WTC11 (cell line): ENCODE measurements around the gene CCDC57. TPM values are rescaled to one million over a fixed set of nuclear protein-coding genes. Genes with fewer than 3 reads are reported as not detected.
"Not testable (repeated sequence)": the region's sequence is repeated elsewhere in the genome, so short reads cannot be mapped to it uniquely, and the experiment has no call there.

Source experiments
- ATAC-seq: fragments of 200-7000 bp; cut with Tn5 transposase; 2 replicates; pipeline ENCODE4 v1.10.0; 2021; ENCODE audit warnings: mild to moderate bottlenecking, moderate library complexity
- CTCF ChIA-PET: fragments of 300-600 bp; sonication (Branson Sonifier 250); formaldehyde crosslinking; loops from one replicate; lab custom pipeline; 2021; ENCODE audit warnings: antibody characterized with exemption; lab: Charles Lee
- POLR2A ChIA-PET: fragments of 350-600 bp; sonication (Branson Sonifier 250); formaldehyde crosslinking; loops from one replicate; lab custom pipeline; 2021; ENCODE audit warnings: antibody characterized with exemption; lab: Charles Lee
- DNase-seq: peaks from one replicate; pipeline ENCODE4 v3.0.0; 2021; ENCODE audit warnings: low spot score
- H3K27ac Mint-ChIP-seq: 2 replicates; pipeline ENCODE4 v1.8.0; 2021; ENCODE audit warnings: mixed read lengths
- H3K27me3 Mint-ChIP-seq: 2 replicates; pipeline ENCODE4 v1.8.0; 2021; ENCODE audit warnings: low read depth, mild to moderate bottlenecking, moderate library complexity, mixed read lengths
- H3K36me3 Mint-ChIP-seq: 2 replicates; pipeline ENCODE4 v1.8.0; 2021; ENCODE audit warnings: mixed read lengths
- H3K4me1 Mint-ChIP-seq: 2 replicates; pipeline ENCODE4 v1.8.0; 2022; ENCODE audit warnings: mixed read lengths
- H3K4me3 Mint-ChIP-seq: 2 replicates; pipeline ENCODE4 v1.8.0; 2021; ENCODE audit warnings: mild to moderate bottlenecking, moderate library complexity, mixed read lengths
- H3K9me3 Mint-ChIP-seq: 2 replicates; pipeline ENCODE4 v1.8.0; 2021; ENCODE audit warnings: mixed read lengths
- ATF6 ChIP-seq: sonication (generic); formaldehyde crosslinking; IDR thresholded peaks from 2 replicates; pipeline ENCODE4 v1.8.1; 2023; ENCODE audit warnings: mild to moderate bottlenecking, missing genetic modification reagents
- GABPB1 ChIP-seq: sonication (generic); formaldehyde crosslinking; IDR thresholded peaks from 2 replicates; pipeline ENCODE4 v1.8.1; 2023; ENCODE audit warnings: mild to moderate bottlenecking, missing genetic modification reagents
- NFYB ChIP-seq: sonication (generic); formaldehyde crosslinking; conservative IDR thresholded peaks from 2 replicates; pipeline ENCODE4 v1.8.0; 2022; ENCODE audit warnings: low read depth, missing genetic modification reagents
- NR2C2 ChIP-seq: sonication (generic); formaldehyde crosslinking; IDR thresholded peaks from 2 replicates; pipeline ENCODE4 v1.8.0; 2022; ENCODE audit warnings: mild to moderate bottlenecking, missing genetic modification reagents
- USF1 ChIP-seq: sonication (generic); formaldehyde crosslinking; IDR thresholded peaks from 2 replicates; pipeline ENCODE4 v1.8.0; 2022; ENCODE audit warnings: mild to moderate bottlenecking, missing genetic modification reagents
- ZNF121 ChIP-seq: sonication (generic); formaldehyde crosslinking; IDR thresholded peaks from 2 replicates; pipeline ENCODE4 v1.8.0; 2023; ENCODE audit warnings: missing genetic modification reagents
- ZNF138 ChIP-seq: sonication (generic); formaldehyde crosslinking; conservative IDR thresholded peaks from 2 replicates; pipeline ENCODE4 v1.8.1; 2022; ENCODE audit warnings: mild to moderate bottlenecking, moderate library complexity, missing genetic modification reagents
- ZNF219 ChIP-seq: sonication (generic); formaldehyde crosslinking; IDR thresholded peaks from 2 replicates; pipeline ENCODE4 v1.8.0; 2023; ENCODE audit warnings: missing genetic modification reagents, mild to moderate bottlenecking, borderline replicate concordance
- ZNF232 ChIP-seq: sonication (generic); formaldehyde crosslinking; IDR thresholded peaks from 2 replicates; pipeline ENCODE4 v1.8.0; 2022; ENCODE audit warnings: mild to moderate bottlenecking, missing genetic modification reagents
- ZNF263 ChIP-seq: sonication (generic); formaldehyde crosslinking; IDR thresholded peaks from 2 replicates; pipeline ENCODE4 v1.8.1; 2022; ENCODE audit warnings: low read depth, mild to moderate bottlenecking, moderate library complexity, missing genetic modification reagents
- ZNF423 ChIP-seq: fragments of 250-450 bp; sonication (Bioruptor Pico); IDR thresholded peaks from 2 replicates; pipeline ENCODE4 v2.1.2; 2022; ENCODE audit warnings: mild to moderate bottlenecking, moderate library complexity
- total RNA-seq: library from RNA; stranded (reverse); gene quantifications from 3 replicates; pipeline ENCODE4 v1.2.3, GENCODE V29; 2021
- TF ChIP-seq, protein P1 (sequence below): sonication (generic); formaldehyde crosslinking; IDR thresholded peaks from 2 replicates; pipeline ENCODE4 v1.8.1; 2023; ENCODE audit warnings: mild to moderate bottlenecking, missing genetic modification reagents, moderate library complexity
- TF ChIP-seq, protein P2 (sequence below): fragments of 200-600 bp; IDR thresholded peaks from 2 replicates; pipeline ENCODE4 v1.8.0; 2022; ENCODE audit warnings: antibody characterized with exemption
- TF ChIP-seq, protein P3 (sequence below): sonication (generic); formaldehyde crosslinking; IDR thresholded peaks from 2 replicates; pipeline ENCODE4 v1.8.1; 2023; ENCODE audit warnings: mild to moderate bottlenecking, moderate library complexity, missing genetic modification reagents

The CCDC57 gene
- total RNA-seq, 1 experiment from 2014 or later: 20.0 TPM

- ChIA-PET CTCF (interaction anchor here (0.6 to 1.5 kb wide), 3 partner anchors 8 to 87 kb away, joined by 3 to 4 read pairs (median 4); no protein-coding TSS in a partner anchor), POLR2A (interaction anchor here (0.6 to 1.5 kb wide), 2 partner anchors 171 to 381 kb away, joined by 3 read pairs; partner anchors contain the start of gene MCRIP1)
- peaks cover 24% of the 10 kb centered on the region for H3K27me3 Mint-ChIP-seq
- H3K27ac Mint-ChIP-seq: no peak overlapping the region
- H3K4me3 Mint-ChIP-seq: peak overlapping the region; percentile 53
- DNase-seq: no peak
- H3K9me3 Mint-ChIP-seq: no peaks in the 10 kb centered on the region; the same call in 1 of the 2 replicates
- TF ChIP-seq NR2C2 (CRISPR knock-in tag) (no peak), ZNF121 (CRISPR knock-in tag) (0 out of 2 replicates have a peak, but pooled peaks have one; percentile 4), ZNF232 (CRISPR knock-in tag) (no peak), ZNF219 (CRISPR knock-in tag) (no peak)
- no peak for ATAC-seq
- H3K36me3 Mint-ChIP-seq: no peaks in the 10 kb centered on the region
- H3K4me1 Mint-ChIP-seq: peaks cover 5% of the 10 kb centered on the region; the same call in 1 of the 2 replicates
These were observed 1.5 kb upstream of the CCDC57 start for GRCh38 chr17:82214012-82214628.

GRCh38 chr17:82213251-82214011, 789 bp upstream of the CCDC57 start:
- Mint-ChIP-seq H3K4me1 (peaks cover 5% of the 10 kb centered on the region; the same call in 1 of the 2 replicates), H3K4me3 (peak overlapping the region; percentile 70), H3K36me3 (no peaks in the 10 kb centered on the region), H3K9me3 (no peaks in the 10 kb centered on the region; the same call in 1 of the 2 replicates), H3K27me3 (peaks cover 24% of the 10 kb centered on the region), H3K27ac (no peak overlapping the region)
- DNase-seq: no peak
- peak; percentile 52 for ATAC-seq
- CTCF ChIA-PET: interaction anchor here (0.6 to 2.0 kb wide), 6 partner anchors 7 to 183 kb away, joined by 3 to 7 read pairs (median 4); no protein-coding TSS in a partner anchor
- TF ChIP-seq ATF6 (CRISPR knock-in tag) (no peak), NFYB (CRISPR knock-in tag) (0 out of 2 replicates have a peak, but pooled peaks have one; percentile 0), USF1 (peak; percentile 84), ZNF138 (no peak), ZNF121 (CRISPR knock-in tag) (peak; percentile 88)
- TF ChIP-seq, protein P1, sequence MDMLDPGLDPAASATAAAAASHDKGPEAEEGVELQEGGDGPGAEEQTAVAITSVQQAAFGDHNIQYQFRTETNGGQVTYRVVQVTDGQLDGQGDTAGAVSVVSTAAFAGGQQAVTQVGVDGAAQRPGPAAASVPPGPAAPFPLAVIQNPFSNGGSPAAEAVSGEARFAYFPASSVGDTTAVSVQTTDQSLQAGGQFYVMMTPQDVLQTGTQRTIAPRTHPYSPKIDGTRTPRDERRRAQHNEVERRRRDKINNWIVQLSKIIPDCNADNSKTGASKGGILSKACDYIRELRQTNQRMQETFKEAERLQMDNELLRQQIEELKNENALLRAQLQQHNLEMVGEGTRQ (CRISPR knock-in tag): peak; percentile 82
- TF ChIP-seq, all 79 proteins: peak for 4
- POLR2A ChIA-PET: interaction anchor here (0.6 to 1.5 kb wide), 2 partner anchors 171 to 380 kb away, joined by 3 read pairs; partner anchors contain the start of gene MCRIP1

DNA sequence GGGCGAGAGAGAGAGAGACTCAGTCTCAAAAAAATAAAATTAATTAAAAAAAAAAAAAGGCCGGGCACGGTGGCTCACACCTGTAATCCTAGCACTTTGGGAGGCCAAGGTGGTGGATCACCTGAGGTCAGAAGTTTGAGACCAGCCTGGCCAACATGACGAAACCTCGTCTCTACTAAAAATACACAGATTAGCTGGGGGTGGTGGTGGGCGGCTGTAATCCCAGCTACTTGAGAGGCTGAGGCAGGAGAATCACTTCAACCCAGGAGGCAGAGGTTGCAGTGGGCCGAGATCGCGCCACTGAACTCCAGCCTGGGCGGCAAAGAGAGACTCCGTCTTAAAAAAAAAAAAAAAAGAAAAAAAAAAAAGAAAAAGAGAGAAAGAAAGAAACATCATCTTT, 2.0 kb downstream of the CCDC57 start:
- Mint-ChIP-seq H3K4me1 (peaks cover 11% of the 10 kb centered on the region), H3K27me3 (peaks cover 24% of the 10 kb centered on the region)
- H3K27ac Mint-ChIP-seq, H3K9me3 Mint-ChIP-seq, CTCF ChIA-PET, H3K36me3 Mint-ChIP-seq, H3K4me3 Mint-ChIP-seq, ATAC-seq, DNase-seq: not testable (repeated sequence)
- POLR2A ChIA-PET: interaction anchor here (0.7 kb wide), 1 partner anchor 57 kb away, joined by 4 read pairs; no protein-coding TSS in a partner anchor

DNA sequence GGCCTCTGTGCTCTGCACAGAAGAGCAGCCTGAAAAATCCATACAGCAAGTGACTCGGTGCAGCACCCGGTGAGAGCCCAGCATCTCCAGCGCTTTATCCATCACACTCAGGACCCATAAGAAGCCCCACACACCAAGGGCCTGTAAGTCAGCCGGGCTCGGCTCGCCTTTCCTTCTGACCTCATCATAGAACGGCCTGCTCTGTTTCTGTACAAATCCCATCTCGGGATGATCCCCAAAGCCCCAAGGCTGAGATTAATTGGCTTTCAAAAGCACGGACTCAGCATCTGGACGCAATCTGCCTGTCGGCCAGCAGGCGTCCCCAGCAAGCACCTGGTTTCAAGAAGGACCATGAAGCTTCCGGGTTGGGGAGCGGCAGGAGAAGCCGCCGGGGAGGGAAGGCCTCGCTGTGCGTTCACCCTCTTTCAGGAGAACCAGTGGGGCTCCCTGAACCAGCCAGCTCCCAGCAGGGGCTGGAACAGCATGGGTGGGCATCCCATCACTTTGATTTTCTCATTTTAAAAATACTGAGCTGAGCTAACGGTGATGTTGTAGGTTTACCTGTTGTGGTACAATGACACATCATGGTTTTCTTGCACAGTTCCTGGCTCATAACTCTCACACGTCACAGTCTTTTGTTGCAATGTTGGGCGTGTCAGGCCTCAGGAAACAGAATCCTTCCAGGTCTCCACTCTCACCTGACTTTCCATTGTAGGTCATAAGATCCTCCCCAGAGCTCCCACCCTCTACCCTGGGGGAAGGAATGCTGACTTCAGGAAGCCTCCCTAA, 6.7 kb downstream of the CCDC57 start:
- Mint-ChIP-seq H3K4me3 (no peak overlapping the region), H3K27me3 (peaks cover 3% of the 10 kb centered on the region; the same call in 1 of the 2 replicates), H3K27ac (no peak overlapping the region), H3K36me3 (no peaks in the 10 kb centered on the region), H3K4me1 (peaks cover 10% of the 10 kb centered on the region), H3K9me3 (no peaks in the 10 kb centered on the region)
- DNase-seq (peak; percentile 78), ATAC-seq (peak; percentile 91)
- ChIA-PET POLR2A (no interaction called here), CTCF (interaction anchor here (0.6 to 1.2 kb wide), 26 partner anchors 8 to 348 kb away, joined by 3 to 11 read pairs (median 4); partner anchors contain the start of genes CENPX, DCXR and LRRC45)
- TF ChIP-seq, protein P2, sequence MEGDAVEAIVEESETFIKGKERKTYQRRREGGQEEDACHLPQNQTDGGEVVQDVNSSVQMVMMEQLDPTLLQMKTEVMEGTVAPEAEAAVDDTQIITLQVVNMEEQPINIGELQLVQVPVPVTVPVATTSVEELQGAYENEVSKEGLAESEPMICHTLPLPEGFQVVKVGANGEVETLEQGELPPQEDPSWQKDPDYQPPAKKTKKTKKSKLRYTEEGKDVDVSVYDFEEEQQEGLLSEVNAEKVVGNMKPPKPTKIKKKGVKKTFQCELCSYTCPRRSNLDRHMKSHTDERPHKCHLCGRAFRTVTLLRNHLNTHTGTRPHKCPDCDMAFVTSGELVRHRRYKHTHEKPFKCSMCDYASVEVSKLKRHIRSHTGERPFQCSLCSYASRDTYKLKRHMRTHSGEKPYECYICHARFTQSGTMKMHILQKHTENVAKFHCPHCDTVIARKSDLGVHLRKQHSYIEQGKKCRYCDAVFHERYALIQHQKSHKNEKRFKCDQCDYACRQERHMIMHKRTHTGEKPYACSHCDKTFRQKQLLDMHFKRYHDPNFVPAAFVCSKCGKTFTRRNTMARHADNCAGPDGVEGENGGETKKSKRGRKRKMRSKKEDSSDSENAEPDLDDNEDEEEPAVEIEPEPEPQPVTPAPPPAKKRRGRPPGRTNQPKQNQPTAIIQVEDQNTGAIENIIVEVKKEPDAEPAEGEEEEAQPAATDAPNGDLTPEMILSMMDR: peak; percentile 70
- TF ChIP-seq ZNF423 (CRISPR knock-in tag) (peak; percentile 35; the same call in 1 of the 2 replicates), GABPB1 (CRISPR knock-in tag) (peak; percentile 49; the same call in 1 of the 2 replicates), ZNF263 (CRISPR knock-in tag) (no peak), NFYB (CRISPR knock-in tag) (no peak)
- TF ChIP-seq, protein P3, sequence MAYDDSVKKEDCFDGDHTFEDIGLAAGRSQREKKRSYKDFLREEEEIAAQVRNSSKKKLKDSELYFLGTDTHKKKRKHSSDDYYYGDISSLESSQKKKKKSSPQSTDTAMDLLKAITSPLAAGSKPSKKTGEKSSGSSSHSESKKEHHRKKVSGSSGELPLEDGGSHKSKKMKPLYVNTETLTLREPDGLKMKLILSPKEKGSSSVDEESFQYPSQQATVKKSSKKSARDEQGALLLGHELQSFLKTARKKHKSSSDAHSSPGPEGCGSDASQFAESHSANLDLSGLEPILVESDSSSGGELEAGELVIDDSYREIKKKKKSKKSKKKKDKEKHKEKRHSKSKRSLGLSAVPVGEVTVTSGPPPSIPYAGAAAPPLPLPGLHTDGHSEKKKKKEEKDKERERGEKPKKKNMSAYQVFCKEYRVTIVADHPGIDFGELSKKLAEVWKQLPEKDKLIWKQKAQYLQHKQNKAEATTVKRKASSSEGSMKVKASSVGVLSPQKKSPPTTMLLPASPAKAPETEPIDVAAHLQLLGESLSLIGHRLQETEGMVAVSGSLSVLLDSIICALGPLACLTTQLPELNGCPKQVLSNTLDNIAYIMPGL (CRISPR knock-in tag): no peak
